ENCODE data around the gene RPRD2.
"Not testable (repeated sequence)": the region's sequence is repeated elsewhere in the genome, so short reads cannot be mapped to it uniquely, and the experiment has no call there.

The RPRD2 gene

GRCh38 chr1:150389650-150390049, 25.7 kb downstream of the RPRD2 start:
- no peak for DNase-seq (ENCODE audit: low spot score)

GRCh38 chr1:150392627-150393026, 28.7 kb downstream of the RPRD2 start:
- no peak for DNase-seq (ENCODE audit: low spot score)

- not testable (repeated sequence) for DNase-seq (ENCODE audit: low spot score)
Observed at GRCh38 chr1:150395115-150395514, 31.2 kb downstream of the RPRD2 start.

GRCh38 chr1:150397392-150398032, 33.6 kb downstream of the RPRD2 start:
- no peak for DNase-seq (ENCODE audit: low spot score)

- no peak for DNase-seq (ENCODE audit: low spot score)
Observed at GRCh38 chr1:150404465-150404864, 40.5 kb downstream of the RPRD2 start.

- no peak for DNase-seq (ENCODE audit: low spot score)
Observed at GRCh38 chr1:150405660-150406059, 41.7 kb downstream of the RPRD2 start.

- DNase-seq (ENCODE audit: low spot score) = no peak
Observed at GRCh38 chr1:150406483-150406882, 42.5 kb downstream of the RPRD2 start.

GRCh38 chr1:150407330-150407729, 43.4 kb downstream of the RPRD2 start:
- no peak for DNase-seq (ENCODE audit: low spot score)

- DNase-seq (ENCODE audit: low spot score) = no peak
Observed at GRCh38 chr1:150408800-150409199, 44.9 kb downstream of the RPRD2 start.

- no peak for DNase-seq (ENCODE audit: low spot score)
Observed at GRCh38 chr1:150409504-150410362, 45.8 kb downstream of the RPRD2 start.

GRCh38 chr1:150410582-150411101, 46.7 kb downstream of the RPRD2 start:
- DNase-seq (ENCODE audit: low spot score) = no peak

GRCh38 chr1:150414592-150414991, 50.6 kb downstream of the RPRD2 start:
- DNase-seq (ENCODE audit: low spot score) = no peak

- DNase-seq (ENCODE audit: low spot score) = no peak
Observed at GRCh38 chr1:150415800-150416199, 51.9 kb downstream of the RPRD2 start.

GRCh38 chr1:150420560-150421265, 56.8 kb downstream of the RPRD2 start:
- no peak for DNase-seq (ENCODE audit: low spot score)

GRCh38 chr1:150422541-150422940, 58.6 kb downstream of the RPRD2 start:
- no peak for DNase-seq (ENCODE audit: low spot score)

GRCh38 chr1:150429805-150430204, 65.9 kb downstream of the RPRD2 start:
- peak; percentile 14 for DNase-seq (ENCODE audit: low spot score)

GRCh38 chr1:150441121-150441520, 77.2 kb downstream of the RPRD2 start:
- no peak for DNase-seq (ENCODE audit: low spot score)

- no peak for DNase-seq (ENCODE audit: low spot score)
Observed at GRCh38 chr1:150444232-150444631, 80.3 kb downstream of the RPRD2 start.

- DNase-seq (ENCODE audit: low spot score) = no peak
Observed at GRCh38 chr1:150456146-150456647, 92.2 kb downstream of the RPRD2 start.

- peak; percentile 75 for DNase-seq (ENCODE audit: low spot score)
Observed at GRCh38 chr1:150464422-150464826, 100.5 kb downstream of the RPRD2 start.

GRCh38 chr1:150466964-150467363, 103.0 kb downstream of the RPRD2 start:
- no peak for DNase-seq (ENCODE audit: low spot score)

- no peak for DNase-seq (ENCODE audit: low spot score)
Observed at GRCh38 chr1:150469291-150469690, 105.3 kb downstream of the RPRD2 start.

Measured in CD4-positive, alpha-beta T cell treated with Interleukin-15 for 4 hours (primary cell).